Measurements from ENCODE around the gene ID3.
A peak's percentile ranks its signal among the peaks of the same experiment; 100 is the strongest.

Gene ID3, protein sequence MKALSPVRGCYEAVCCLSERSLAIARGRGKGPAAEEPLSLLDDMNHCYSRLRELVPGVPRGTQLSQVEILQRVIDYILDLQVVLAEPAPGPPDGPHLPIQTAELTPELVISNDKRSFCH

DNA sequence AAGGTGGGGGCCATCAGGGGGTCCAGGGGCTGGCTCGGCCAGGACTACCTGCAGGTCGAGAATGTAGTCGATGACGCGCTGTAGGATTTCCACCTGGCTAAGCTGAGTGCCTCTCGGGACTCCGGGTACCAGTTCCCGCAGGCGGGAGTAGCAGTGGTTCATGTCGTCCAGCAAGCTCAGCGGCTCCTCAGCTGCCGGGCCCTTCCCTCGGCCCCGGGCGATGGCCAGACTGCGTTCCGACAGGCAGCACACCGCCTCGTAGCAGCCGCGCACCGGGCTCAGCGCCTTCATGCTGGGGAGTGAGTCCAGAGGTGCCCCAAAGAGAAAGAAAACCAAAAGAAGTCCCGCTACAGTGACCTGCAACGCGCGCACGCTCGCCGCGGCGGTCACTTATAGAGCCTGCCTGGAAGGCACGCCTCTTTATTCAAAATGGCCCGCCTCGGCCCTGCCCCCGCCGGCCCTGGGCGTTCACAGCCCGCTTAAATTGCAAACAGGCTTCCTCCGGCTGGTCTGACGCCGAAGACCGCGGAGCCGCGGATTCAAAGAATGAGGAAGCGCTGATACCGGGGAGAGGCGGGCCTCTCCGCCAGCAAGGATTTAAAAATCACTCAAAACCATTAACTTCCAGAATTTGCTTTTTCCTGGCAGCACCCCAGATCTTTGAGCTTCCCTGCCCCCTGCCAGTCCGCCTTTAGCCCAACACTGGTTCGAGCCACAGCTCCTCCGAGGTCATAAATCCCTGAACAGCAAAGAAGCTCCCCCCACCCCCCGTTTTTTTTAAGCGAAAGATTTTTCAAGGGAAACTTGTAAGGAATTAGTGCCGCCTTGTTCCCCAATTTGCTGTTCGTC, at the start of gene ID3:
Gene ID3 (minus strand): TSS at position 366 of the 849 bp plus-strand sequence. CDS start 75 bp downstream, at position 291.
- peak; percentile 95 for DNase-seq

- DNase-seq = no peak
Observed at GRCh38 chr1:23607944-23608343, 48.6 kb upstream of the ID3 start.

DNA sequence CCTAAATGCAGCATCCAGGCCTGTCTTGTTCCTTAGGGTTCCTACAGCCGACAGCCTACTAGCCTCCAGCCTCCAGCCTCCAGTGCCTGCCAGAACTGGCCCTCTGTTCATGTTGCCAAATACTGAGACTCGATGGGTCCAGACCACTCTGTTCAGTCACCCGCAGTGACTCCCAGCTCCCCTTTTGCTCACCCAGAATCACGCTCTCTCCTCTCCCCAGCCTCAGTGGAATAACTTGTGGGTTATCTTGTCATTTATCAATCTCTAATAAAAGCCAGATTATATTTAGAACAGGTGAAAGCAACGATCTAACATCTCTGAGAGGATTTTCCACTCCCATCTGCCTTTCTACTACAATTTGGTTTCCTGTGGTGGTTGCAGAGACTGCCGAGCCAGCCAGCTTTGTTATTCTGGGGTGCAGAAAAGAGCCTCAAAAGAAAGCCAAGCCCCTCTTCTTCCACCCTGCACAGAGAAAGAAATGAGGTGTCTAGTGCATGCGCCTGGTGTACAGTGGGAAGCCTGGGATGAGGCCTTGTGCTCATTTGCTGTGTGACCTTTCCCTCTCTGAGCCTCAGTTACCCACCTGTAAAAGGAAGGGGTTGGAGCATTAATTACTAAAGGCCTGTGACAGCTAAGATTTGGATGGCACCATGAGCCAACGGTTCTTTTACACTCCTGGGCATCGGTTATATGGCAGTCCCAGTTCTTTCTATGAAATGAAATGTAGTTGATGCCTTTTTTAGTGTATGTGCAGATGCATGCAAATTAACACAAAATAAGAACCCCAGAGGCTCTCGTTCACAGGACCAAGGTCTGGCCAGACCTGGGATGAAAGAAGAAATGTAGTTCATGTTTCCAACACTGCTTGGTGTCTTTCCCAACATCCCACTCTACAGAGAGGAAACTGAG, 42.9 kb upstream of the ID3 start:
- no peak for DNase-seq

GRCh38 chr1:23601135-23601967, 42.0 kb upstream of the ID3 start:
- no peak for DNase-seq

DNA sequence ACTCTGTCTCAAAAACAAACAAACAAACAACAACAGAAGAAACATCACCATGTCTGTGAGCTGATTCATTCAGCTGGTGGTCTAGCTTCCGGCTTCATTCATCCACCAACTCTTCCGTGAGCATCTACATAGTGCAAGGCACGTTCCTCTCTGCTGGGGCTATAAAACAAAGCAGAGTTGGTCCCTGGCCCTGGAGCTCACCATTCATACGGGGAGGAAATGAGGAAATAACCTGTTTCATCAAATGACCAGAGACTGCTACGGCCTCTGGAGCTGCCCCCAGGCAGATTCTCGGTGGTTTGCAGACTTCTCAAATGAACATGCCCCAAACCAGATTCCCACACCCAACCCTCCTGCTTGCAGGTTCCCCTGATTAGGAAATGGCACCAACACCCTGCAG, 41.0 kb upstream of the ID3 start:
- no peak for DNase-seq

DNA sequence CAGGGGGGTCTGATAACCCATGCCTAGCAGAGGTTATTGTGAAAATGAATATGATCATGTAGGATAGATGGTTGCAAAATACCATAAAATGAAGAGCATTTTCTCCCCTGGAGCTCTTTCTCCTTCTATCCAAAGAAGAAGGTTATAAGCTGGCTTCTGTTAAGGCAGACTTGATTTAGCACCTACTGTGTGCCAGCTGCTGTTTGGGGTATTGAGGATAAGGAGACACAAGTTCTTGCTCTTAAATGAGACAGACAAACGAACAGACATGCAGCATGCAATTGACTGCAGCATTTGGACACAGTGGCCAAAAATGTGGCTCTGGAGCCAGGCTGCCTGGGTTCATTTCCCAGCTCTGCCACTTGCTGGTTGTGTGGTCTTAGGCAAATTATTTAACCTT, 39.8 kb upstream of the ID3 start:
- DNase-seq = no peak

DNA sequence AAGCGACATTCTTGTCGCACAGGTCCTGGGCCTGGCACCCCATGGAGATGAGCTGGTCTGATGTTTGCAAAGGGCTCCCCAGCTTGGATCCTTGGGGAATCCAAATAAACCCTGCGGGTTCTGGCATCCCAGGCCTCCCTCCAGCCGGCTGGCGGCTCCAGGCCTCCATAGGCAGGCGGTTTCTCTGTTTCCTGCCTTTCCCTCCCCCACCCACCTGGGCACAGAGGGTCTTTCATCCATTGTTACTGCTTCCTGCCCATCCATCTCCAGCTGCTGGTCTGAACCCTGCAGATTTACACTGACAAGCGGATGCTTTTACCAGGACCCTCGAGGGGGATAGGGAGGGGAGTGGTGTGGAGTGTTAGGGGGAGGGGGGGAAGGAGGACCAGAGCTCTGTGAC, 39.1 kb upstream of the ID3 start:
- no peak for DNase-seq

DNA sequence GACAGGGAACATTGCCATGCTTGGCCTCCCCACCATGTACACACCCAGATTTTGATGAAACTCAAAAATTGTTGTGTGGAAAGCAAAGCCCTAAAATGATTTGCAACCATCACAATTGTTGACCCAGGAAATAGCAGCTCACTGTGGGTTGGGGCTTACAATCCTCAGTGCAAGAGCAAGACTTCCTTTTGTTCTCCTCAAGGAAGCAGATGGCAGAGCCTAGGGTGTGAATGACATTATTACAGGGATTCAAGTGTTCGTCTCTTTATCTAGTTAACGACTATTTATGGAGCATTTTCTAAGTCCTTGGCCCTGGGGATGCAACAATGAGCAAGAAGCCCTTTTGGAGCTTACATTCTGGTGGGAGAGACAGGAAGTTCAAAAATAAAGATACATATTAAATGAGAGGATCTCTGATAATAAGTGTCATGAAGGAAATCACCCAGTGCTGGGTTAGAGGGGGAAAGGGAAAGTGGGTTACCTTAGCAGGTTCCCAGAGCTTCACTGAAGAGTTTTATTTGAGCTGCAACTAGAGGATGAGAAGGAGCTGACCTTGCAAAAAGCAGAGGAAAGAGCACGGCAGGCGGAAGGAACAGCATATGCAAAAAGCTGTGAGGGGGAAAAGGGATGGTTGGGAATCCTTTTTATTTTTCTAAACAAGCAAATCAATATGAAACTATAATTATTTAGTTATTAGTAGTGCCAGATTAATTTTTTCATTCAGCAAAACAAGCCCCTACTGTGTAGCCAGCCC, 38.5 kb upstream of the ID3 start:
- DNase-seq = no peak

DNA sequence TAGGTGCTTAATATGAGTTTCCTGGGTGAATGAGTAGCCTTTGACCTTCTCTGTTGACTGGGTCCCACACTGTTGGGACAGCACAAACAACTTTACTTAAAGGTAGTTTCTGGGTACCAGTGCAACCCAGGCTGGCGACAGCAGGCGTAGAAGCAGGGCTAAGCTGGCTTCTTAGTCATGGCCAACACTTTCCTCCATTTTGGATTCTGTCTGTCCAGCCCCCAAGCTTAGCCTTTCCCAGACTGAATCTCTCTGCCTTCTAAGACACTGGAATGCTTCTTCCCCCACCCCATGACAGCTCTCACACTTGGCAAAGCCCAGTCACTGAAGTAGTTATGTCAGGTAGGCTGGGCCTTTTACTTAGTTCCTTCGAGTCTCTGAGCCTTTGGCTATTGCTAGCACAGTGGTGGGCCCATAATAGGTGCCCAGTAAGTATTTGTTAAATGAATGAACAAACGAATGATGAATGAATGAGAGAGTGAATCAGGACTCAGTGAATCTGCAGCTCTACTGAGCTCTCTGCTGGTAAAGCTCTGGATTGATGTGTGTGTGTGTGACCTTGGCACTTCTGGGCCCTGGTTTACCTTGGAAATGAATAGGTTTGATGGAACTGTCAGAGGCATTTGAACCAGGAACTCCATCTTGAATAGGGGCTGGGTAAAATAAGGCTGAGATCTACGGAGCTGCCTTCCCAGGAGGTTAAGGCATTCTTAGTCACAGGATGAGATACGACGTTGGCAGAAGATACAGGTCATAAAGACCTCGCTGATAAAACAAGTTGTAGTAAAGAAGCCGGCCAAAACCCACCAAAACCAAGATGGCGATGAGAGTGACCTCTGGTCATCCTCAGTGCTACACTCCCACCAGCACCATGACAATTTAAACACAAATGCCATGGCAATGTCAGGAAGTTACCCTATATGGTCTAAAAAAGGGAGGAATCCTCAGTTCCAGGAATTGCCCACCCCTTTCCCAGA, 37.4 kb upstream of the ID3 start:
- DNase-seq = no peak

GRCh38 chr1:23594927-23595353, 35.6 kb upstream of the ID3 start:
- DNase-seq = no peak

GRCh38 chr1:23594149-23594907, 35.0 kb upstream of the ID3 start:
- no peak for DNase-seq

DNA sequence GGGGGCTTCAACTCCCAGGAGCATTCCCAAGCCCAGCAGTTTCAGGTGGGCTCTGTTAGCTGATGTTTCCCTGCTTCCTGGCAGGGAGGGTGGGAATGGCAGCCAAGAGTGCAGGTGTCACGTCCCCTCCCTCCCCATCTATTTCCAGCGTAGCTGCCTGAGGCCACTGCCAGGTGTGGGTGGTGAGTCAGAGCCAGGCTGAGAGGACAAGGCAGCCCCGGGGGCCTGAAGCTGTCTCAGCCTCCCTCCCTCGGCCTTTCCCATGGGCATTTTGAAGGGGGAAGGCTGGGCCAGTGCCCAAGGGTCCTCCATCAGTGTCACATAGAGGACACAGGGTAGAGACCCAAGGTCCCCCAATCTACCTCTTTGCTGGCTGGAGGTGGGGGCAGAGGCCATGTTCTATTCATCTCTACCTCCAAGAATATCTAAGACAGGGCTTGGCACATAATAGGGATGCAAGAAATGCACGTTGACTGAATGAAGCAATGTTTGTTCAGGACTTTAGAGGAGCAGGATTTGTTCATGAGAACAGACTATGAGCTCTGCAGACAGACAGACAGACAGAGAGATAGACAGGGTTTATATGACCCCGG, 34.4 kb upstream of the ID3 start:
- no peak for DNase-seq

- no peak for DNase-seq
Observed at GRCh38 chr1:23593042-23593521, 33.8 kb upstream of the ID3 start.

DNA sequence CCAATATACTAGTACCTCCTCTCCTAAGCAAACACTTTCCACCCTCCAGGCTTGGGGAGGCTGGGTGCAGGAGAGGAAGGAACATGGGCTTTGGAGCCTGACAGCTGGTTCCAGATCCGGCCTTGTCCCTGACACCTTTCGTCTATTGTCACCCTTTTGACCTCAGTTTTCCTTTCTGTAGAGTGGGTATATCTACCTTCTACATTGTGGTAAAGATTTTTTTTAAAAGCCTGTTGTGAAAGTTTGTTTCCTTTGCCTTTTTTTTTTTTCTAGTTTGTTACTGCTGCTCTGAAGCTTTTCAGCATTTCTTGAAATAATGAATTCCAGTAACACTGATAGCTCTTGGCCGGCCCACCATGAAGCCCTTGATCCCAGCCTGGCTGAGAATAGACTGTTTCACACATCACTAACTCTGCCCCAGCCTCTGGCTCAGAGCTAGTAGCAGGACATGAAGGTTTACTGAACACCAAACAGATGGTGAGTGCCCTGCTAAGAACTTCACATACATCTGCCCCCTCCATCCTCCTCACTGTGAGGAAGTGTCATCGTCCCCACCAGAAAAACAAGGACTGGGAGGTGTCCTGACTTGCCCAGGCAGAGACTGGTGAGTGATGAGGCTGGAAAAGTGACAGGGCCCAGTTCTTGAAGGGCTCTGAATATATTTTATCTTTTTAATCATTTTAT, 33.0 kb upstream of the ID3 start:
- no peak for DNase-seq

GRCh38 chr1:23591460-23592208, 32.3 kb upstream of the ID3 start:
- DNase-seq = peak; percentile 79

DNA sequence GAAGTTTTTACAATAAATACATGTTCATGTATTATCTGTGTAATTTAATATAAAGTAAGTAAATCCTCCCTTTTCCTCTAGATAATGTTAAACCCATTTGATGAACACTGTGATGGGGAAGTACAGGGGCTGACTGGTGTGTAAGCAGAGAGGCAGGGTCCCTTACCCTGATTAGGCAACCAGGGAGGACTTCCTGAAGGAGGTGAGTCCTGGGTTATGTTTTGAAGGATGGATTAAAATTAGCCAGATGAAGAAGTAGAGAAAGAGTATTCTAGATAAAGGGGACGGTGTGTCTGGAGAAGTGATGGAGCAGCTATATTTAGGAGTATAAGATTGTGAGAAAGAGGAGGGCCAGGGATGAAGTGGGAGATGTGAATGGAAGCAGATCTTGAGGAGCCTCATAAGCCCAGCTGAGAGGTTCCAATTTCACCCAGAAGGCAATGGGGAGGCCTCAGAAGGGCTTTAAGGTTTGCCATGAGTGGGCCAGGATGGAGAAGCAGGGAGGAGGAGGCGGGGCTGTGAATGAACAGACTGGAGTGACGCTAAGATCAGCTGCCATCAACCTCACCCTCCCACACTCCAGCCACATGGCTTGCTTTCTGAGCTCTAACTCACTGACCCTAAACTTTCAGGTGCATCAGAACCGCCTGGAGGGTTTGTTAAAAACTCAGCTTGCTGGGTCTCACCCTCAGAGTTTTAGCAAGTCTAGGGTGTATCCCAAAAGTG, 30.9 kb upstream of the ID3 start:
- peak; percentile 81 for DNase-seq

DNA sequence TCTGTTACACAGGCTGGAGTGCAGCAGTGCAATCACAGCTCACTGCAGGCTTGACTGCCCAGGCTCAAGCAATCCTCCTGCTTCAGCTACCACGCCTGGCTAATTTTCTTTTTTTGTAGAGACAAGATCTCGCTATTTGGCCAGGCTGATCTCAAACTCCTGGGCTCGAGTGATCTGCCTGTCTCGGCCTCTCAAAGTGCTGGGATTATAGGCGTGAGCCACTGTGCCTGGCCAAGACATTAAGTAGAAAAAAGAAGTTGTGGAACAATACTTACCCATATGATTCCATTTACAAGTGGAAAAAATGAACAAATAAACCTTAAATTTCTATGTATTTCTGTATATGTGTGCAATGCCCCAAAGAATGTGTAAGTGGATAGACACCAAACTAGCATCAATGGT, 30.3 kb upstream of the ID3 start:
- DNase-seq = no peak

All from stimulated activated CD8-positive, alpha-beta memory T cell treated with anti-CD3 and anti-CD28 coated beads, Interleukin-4, amount 100 ng/mL, for 48 hours (primary cell).